Measurements from ENCODE around the gene PPP1CA.

DNA sequence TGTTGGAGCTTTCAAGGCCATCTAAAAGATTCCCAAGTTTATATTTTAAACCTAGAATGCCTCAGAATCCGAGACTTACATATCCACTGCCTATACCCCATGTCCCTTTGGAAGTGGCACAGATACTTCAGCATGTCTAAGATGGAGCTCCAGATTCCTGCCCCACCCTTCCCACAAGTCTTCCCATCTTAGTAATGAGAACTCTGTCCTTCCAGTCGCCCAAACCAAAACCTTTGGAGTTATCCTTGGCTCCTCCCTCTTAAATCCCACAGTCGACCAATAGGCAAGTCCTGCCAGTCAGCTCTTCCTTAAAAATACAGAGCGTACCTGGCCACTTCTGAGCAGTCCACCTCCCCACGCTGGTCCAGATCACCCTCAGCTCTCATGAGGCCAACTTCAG is 52.6 kb downstream of the PPP1CA start:
- TF ChIP-seq, protein P1, sequence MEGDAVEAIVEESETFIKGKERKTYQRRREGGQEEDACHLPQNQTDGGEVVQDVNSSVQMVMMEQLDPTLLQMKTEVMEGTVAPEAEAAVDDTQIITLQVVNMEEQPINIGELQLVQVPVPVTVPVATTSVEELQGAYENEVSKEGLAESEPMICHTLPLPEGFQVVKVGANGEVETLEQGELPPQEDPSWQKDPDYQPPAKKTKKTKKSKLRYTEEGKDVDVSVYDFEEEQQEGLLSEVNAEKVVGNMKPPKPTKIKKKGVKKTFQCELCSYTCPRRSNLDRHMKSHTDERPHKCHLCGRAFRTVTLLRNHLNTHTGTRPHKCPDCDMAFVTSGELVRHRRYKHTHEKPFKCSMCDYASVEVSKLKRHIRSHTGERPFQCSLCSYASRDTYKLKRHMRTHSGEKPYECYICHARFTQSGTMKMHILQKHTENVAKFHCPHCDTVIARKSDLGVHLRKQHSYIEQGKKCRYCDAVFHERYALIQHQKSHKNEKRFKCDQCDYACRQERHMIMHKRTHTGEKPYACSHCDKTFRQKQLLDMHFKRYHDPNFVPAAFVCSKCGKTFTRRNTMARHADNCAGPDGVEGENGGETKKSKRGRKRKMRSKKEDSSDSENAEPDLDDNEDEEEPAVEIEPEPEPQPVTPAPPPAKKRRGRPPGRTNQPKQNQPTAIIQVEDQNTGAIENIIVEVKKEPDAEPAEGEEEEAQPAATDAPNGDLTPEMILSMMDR (IDR thresholded peaks at IDR 0.05) = no peak
- TF ChIP-seq POLR2A (IDR thresholded peaks at IDR 0.05) = no peak

Data from lower leg skin (tissue), 3 donors.